ENCODE results near the gene ABCG1.

Gene ABCG1

GRCh38 chr21:42233067-42233961 lies 14.4 kb downstream of the ABCG1 start:
- DNase-seq, result peak; percentile 85 to 96 (median 92)

DNA sequence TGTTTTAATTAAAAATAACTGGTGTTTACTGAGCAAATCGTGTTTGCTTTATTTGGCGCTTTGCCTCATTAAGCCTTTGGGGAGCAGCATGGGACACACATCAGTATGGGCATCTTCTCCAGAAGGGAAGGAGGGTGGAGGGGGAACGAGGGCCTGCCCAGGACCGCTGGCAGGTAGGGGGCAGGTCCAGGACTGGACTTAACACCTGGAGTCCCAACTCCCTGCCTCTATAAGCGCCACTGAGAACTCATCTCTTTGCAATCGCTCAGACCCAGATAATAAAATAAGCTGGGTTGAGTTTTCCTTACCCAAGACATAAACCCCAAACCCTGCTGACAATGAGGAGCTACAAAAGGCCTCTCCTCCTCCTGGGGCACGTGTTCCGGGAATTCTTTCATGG lies 15.1 kb downstream of the ABCG1 start:
- no peak for DNase-seq

DNA sequence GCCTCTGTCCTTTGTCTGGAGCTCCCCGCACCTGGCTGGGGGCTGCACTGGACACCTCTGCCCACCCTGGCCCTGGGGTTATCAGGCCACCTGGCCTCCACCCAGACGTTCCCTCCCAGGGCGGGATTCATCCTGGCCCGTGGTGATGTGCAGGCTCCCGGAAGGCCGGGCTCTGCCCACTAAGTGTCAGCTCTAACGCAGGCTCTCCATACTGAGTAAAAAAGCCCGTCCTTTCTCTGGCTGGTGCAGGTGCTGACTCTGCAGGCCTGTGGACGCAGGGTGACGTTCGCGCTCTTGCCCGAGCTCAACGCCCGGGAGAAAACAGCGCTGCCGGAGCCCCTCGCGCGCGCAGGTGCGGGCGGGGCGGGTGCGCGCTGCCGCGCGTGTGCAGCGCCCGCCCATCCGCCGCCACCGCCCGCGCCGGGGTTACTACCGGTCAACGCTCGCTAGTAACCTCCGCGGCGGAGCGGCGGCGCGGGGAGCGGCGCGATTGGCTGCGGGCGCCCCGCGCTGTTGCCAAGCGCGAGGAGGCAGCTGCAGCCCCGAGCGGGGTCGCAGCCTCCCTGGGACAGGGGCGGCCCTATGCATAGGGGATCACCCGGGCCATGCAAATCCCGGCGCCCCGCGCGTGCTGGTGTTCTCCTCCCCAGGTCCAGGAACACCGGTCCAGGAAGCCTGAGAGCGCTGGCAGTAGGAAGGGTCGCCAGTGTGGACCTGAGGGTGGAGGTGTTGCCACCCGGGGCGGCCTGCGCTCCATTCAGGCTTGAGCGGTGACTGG lies 15.7 kb downstream of the ABCG1 start:
- peak; percentile 75 to 91 (median 78) for DNase-seq

DNA sequence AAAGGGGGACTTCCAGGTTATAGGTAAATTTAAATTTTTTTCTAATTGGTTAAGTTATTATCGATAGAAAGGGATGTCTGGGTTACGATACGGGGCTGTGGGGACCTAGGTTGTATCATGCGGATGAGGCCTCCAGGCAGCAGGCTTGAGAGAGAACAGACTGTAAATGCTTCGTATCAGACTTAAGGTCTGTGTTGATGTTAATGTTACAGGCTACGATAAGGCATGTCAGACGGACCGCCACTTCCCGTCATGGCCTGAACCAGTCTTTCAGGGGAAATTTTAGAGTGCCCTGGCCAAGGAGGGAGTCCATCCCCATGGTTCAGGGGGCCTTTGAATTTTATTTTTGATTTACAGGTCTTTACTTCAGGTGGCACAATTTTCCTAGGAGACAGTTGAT lies 16.7 kb downstream of the ABCG1 start:
- no peak for DNase-seq

DNA sequence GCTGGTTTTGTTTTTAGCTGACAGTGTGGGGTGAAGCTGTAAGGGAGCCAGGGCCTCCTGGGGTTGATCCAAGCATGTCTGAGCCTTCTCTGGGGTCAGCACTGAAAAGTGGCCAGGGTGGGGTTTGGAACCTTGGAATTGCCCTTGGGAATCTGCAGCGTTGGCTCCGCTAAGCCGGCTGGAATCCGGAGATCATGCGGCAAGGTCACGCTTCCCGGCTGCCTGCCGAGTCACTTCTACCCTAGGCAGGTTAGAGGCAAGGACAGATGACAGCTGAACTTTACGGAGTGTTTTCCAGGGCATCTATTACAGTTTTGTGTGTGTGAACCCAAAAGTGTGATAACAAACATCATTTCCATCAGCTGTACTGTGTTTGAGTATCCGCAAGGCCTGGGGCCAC lies 17.1 kb downstream of the ABCG1 start:
- no peak for DNase-seq

- no peak for DNase-seq
Observed at GRCh38 chr21:42236693-42237092, 17.8 kb downstream of the ABCG1 start.

GRCh38 chr21:42237161-42237560 lies 18.2 kb downstream of the ABCG1 start:
- DNase-seq, result no peak

- no peak for DNase-seq
Observed at GRCh38 chr21:42237577-42237976, 18.6 kb downstream of the ABCG1 start.

GRCh38 chr21:42238185-42238934 lies 19.4 kb downstream of the ABCG1 start:
- peak in 3 of 4 experiments; percentile 24 to 57 (median 46) for DNase-seq

GRCh38 chr21:42239556-42239955 lies 20.6 kb downstream of the ABCG1 start:
- DNase-seq, result no peak

- no peak for DNase-seq
Observed at GRCh38 chr21:42239973-42240372, 21.0 kb downstream of the ABCG1 start.

- DNase-seq, result no peak
Observed at GRCh38 chr21:42242611-42243010, 23.7 kb downstream of the ABCG1 start.

DNA sequence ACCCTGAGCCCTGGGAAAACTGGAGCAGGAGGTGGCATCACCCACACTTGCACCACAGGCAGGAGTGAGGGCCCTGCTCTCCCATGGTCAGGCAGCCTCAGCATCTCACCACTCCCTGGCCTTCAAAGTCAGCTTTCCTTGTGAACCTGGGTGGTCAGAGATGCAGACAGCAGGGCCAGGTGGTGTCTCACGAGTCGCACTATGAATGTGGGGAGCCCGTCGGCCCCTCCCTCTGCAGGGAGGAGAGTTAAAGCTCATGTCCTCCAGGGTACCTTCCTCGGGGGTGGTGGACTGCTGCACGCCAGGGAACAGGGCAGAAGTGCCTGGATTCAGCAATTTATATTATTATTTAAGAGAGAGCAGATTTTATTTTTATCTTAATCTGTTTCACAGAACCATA lies 24.1 kb downstream of the ABCG1 start:
- no peak for DNase-seq

GRCh38 chr21:42245331-42246193 lies 26.6 kb downstream of the ABCG1 start:
- DNase-seq, result no peak

GRCh38 chr21:42247716-42248115 lies 28.8 kb downstream of the ABCG1 start:
- peak in 3 of 4 experiments; percentile 22 to 48 (median 40) for DNase-seq

GRCh38 chr21:42248241-42248640 lies 29.3 kb downstream of the ABCG1 start:
- no peak for DNase-seq

GRCh38 chr21:42248783-42249597 lies 30.1 kb downstream of the ABCG1 start:
- DNase-seq, result peak; percentile 74 to 88 (median 82)

DNA sequence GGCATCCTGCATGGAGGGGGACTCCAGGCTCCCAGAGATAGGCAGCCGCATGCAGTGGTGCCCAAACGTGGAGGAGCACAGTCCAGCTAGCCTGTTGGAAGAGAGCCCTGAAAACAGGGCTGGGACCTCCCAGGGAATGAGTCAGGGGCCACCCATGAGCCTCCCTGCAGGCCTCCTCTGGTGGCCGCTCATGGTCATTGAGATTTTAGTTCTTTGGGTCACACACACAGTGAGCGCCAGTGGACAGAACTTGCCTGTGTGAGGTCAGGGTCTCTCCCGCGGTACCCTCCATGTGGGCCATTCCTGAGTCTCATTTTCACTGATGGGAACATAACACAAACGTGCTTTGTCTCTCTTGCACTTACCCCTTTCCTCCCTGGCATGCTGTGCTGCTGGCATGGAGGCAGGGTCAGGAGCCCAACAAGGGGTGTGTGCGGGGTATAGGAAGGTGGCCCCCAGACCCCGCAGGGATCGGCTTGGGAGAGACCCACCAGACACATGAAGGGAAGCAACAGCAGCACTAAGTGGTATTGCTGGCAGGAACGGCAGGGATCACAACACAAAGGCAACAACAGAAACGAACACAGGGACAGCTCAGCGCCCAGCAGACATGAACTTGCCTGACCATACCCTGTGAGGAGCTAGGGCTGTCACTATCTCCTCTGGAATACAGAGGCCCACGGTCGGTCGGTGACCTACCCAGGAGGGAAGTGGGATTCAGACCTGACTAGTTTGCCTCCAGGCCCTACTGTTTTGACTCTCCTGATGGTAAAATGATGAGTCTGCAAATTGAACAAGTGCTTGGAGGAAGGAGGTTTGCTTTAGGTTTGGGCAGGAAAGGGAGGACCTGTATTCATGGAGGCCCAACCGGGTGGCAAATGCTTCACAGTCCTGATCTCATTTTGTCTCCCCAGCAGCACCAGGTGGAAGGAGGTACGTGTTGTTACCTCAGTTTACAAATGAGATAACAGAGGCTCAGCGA lies 31.8 kb downstream of the ABCG1 start:
- peak in 1 of 4 experiments; percentile 31 for DNase-seq

GRCh38 chr21:42251654-42252324 lies 32.8 kb downstream of the ABCG1 start:
- DNase-seq, result no peak
